GM12874 (cell line): Measurements from ENCODE around the gene GET4.

Experiments used
- TF ChIP-seq, protein P1 (sequence below): IDR thresholded peaks from 2 replicates; pipeline ENCODE4 v1.5.1; 2011; ENCODE audit warnings: low read depth, mild to moderate bottlenecking, control low read depth, low read length, moderate library complexity; ENCODE audit not compliant: insufficient read depth

Gene GET4

DNA sequence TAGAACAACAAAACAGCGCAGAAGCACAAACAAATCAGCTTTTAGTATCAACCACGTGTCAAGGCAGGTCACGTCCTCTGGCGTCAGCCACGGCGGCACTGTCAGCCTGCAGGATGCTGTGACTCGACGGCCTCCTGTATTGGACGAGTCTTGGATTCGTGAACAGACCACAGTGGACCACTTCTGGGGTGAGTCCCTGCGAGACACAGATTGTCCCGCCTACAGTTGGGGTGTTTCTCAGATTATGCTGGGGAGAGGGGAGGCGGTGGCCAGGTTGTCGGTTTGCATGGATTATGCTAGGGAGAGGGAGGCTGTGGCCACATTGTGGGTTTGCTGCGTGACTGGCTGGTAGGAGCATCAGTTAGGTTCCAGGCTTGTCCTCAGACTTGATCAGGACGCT, 34.4 kb upstream of the GET4 start:
- TF ChIP-seq, protein P1, sequence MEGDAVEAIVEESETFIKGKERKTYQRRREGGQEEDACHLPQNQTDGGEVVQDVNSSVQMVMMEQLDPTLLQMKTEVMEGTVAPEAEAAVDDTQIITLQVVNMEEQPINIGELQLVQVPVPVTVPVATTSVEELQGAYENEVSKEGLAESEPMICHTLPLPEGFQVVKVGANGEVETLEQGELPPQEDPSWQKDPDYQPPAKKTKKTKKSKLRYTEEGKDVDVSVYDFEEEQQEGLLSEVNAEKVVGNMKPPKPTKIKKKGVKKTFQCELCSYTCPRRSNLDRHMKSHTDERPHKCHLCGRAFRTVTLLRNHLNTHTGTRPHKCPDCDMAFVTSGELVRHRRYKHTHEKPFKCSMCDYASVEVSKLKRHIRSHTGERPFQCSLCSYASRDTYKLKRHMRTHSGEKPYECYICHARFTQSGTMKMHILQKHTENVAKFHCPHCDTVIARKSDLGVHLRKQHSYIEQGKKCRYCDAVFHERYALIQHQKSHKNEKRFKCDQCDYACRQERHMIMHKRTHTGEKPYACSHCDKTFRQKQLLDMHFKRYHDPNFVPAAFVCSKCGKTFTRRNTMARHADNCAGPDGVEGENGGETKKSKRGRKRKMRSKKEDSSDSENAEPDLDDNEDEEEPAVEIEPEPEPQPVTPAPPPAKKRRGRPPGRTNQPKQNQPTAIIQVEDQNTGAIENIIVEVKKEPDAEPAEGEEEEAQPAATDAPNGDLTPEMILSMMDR = no peak

DNA sequence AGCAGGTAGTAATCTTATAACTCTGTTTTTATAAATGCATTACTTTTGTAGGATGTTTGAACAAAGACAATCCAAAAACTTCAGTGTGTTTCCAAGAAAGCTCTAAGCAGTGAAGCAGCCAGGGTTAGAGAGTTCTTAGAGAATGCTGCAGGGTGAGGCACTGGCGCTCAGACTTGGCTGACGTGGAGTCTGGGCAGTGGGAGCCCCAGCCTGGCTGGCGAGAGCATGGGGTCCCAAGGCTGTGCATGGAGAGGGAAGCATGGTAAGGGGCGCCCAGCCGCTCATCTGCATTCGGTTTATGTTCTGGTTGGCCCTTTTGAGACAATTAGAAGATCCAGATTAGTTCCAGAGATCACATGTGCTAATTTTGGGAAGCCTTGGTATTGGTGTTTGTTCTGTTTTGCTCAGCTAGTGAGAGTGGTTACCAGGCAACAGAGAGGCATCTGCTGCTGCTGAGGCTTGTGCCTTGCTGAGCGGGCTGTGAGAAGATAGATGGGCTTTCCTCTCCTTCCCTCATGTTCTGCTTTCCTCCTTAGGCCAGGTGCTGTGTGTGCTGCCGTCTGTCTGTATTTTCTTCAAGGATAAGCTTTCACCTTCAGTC, 33.8 kb upstream of the GET4 start:
- TF ChIP-seq, protein P1 = no peak

DNA sequence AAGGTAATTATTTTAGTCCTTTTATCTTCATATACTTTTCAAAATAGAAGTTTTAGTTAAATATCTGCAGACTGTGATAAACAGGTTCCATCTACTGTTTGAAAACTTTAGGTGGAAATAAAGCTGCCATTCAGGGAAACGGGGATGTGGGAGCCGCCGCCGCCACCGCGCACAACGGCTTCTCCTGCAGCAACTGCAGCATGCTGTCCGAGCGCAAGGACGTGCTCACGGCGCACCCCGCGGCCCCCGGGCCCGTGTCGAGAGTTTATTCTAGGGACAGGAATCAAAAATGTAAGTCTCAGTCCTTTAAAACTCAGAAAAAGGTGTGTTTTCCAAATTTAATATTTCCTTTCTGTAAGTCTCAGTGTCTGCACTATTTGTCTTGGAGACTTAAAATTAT, 33.1 kb upstream of the GET4 start:
- TF ChIP-seq, protein P1 = no peak

DNA sequence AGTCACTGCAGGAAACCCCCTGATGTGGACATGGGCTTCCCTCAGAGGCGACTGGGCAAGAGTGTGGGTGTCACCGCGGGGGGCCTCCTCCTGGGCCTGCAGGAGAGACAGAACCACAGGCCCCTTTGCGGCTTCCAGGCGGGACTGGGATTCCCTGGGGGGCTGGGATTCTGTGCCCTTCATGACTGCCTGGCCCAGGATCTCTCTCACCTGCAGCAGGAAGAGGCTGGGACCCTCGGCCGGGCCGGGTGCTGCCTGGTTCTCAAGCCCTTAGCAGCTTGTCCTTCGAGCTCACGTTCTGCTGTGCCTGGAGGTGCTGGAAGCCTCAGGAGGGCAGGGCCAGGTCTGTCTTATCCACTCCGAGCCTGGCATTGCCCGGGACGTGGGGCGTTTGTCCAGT, 32.3 kb upstream of the GET4 start:
- TF ChIP-seq, protein P1 = no peak

DNA sequence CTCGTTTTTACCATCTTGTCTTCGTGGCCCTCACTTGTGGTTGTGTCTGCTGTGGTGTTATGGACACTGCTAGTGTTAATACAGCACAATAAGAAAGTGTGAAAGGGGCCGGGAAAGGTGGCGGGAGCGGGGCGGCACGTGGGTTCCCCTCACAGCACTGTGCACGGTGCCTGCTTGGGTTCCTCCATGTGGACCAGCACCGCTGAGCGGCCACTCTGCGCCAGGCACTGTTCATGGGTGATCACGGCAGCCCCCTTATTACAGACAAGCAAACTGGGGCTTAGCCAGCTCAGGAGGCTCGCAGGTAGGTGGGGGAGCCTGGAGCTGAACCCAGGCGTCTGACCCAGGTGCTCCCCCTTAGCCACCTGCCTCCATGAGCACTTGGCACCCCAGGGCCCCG, 31.8 kb upstream of the GET4 start:
- TF ChIP-seq, protein P1 = no peak

DNA sequence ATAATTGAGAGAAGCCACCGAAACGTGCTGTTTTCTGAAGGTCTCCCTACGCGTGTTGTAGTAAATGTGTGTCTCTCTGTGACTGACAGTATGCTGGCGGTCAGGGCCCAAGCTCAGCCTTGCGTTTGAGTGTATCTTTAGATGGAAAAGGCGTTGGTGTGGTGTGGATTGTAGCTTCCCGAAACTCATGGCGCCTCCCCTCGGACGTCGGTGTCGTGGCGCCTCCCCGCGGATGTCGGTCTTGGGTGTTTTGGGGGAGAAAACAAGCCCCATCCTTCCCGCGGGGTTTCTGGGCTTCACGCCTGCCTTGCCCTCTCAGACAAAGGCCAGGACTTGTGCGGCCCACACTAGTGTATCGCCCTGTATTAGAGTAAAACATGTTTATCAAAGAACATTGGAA, 31.3 kb upstream of the GET4 start:
- TF ChIP-seq, protein P1 = no peak

DNA sequence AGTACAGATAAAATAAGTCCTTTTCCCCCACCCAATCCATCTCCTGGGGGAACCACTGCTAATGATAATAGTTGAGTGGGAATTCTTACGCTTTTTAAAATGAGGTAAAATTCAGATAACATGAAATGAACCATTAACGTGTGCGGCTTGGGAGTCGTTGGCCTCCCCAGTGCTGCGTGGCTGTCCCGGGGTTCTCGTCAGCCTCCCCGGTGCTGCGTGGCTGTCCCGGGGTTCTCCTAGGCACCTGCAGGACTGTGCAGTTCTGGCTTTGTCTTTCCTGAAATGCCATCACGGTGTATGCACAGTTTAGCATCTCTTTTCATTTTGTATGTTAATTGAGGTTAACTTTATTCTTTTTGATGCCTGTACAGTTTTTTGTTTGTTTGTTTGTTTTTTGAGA, 30.6 kb upstream of the GET4 start:
- TF ChIP-seq, protein P1 = no peak
